Amygdala (tissue), 56 donors: ENCODE measurements around the gene PIK3C3.
"Not testable (repeated sequence)": the region's sequence is repeated elsewhere in the genome, so short reads cannot be mapped to it uniquely, and the experiment has no call there.

ENCODE experiments used
- DNase-seq, 56 donors: peaks; one replicate each; lab custom pipeline; 2025; lab: John Stamatoyannopoulos, UW

Gene PIK3C3

GRCh38 chr18:41965634-41966255 lies 10.7 kb downstream of the PIK3C3 start:
- peak in 5 of 56 donors; percentile 3 to 22 (median 8) for DNase-seq

- peak in 2 of 56 donors; percentile 3 for DNase-seq
These were observed 11.9 kb downstream of the PIK3C3 start for GRCh38 chr18:41966943-41967342.

- peak in 17 of 56 donors; percentile 4 to 38 (median 16) for DNase-seq
These were observed 12.6 kb downstream of the PIK3C3 start for GRCh38 chr18:41967680-41968079.

- no peak for DNase-seq
These were observed 14.8 kb downstream of the PIK3C3 start for GRCh38 chr18:41969881-41970280.

GRCh38 chr18:41972067-41972925 lies 17.3 kb downstream of the PIK3C3 start:
- DNase-seq, result no peak

- no peak for DNase-seq
These were observed 18.9 kb downstream of the PIK3C3 start for GRCh38 chr18:41973983-41974382.

- DNase-seq, result no peak
These were observed 19.8 kb downstream of the PIK3C3 start for GRCh38 chr18:41974796-41975201.

- DNase-seq, result no peak
These were observed 20.2 kb downstream of the PIK3C3 start for GRCh38 chr18:41975284-41975683.

GRCh38 chr18:41977233-41977632 lies 22.2 kb downstream of the PIK3C3 start:
- no peak for DNase-seq

- DNase-seq, result no peak
These were observed 28.1 kb downstream of the PIK3C3 start for GRCh38 chr18:41982942-41983660.

- DNase-seq, result no peak
These were observed 30.9 kb downstream of the PIK3C3 start for GRCh38 chr18:41985914-41986313.

GRCh38 chr18:41989508-41989907 lies 34.5 kb downstream of the PIK3C3 start:
- DNase-seq, result no peak

- DNase-seq, result no peak
These were observed 37.0 kb downstream of the PIK3C3 start for GRCh38 chr18:41992066-41992465.

GRCh38 chr18:41992703-41993102 lies 37.7 kb downstream of the PIK3C3 start:
- DNase-seq, result no peak

- no peak for DNase-seq
These were observed 38.1 kb downstream of the PIK3C3 start for GRCh38 chr18:41993151-41993550.

GRCh38 chr18:41996020-41996419 lies 41.0 kb downstream of the PIK3C3 start:
- no peak for DNase-seq

GRCh38 chr18:41999751-42000150 lies 44.7 kb downstream of the PIK3C3 start:
- DNase-seq, result no peak

- no peak for DNase-seq
These were observed 46.8 kb downstream of the PIK3C3 start for GRCh38 chr18:42001801-42002200.

- DNase-seq, result no peak
These were observed 49.6 kb downstream of the PIK3C3 start for GRCh38 chr18:42004653-42005052.

GRCh38 chr18:42005782-42006181 lies 50.7 kb downstream of the PIK3C3 start:
- no peak for DNase-seq

GRCh38 chr18:42009457-42009856 lies 54.4 kb downstream of the PIK3C3 start:
- DNase-seq, result not testable (repeated sequence)
